GM23338 (cell line): ENCODE results near the gene STEAP2.

Experiments used
- CREB1 ChIP-seq: fragments of 250-450 bp; sonication (Bioruptor Pico); IDR thresholded peaks from 2 replicates; pipeline ENCODE4 v1.5.0; 2020; ENCODE audit warnings: low read depth, mild to moderate bottlenecking, moderate library complexity
- EZH2 ChIP-seq: fragments of 200-600 bp; sonication (generic); IDR thresholded peaks from one replicate; pipeline ENCODE4 v1.8.0; 2017; ENCODE audit warnings: antibody characterized with exemption, mild to moderate bottlenecking, low read depth; ENCODE audit not compliant: unreplicated experiment
- EZH2phosphoT487 ChIP-seq: fragments of 200-600 bp; sonication (generic); IDR thresholded peaks from one replicate; pipeline ENCODE4 v1.8.1; 2018; ENCODE audit warnings: antibody characterized with exemption; ENCODE audit not compliant: unreplicated experiment
- NANOG ChIP-seq: IDR thresholded peaks from 2 replicates; pipeline ENCODE4 v1.6.1; 2016; ENCODE audit warnings: antibody characterized with exemption, borderline replicate concordance
- POLR2AphosphoS5 ChIP-seq: IDR thresholded peaks from 2 replicates; pipeline ENCODE4 v1.6.1; 2016; ENCODE audit warnings: antibody characterized with exemption, low read depth
- REST ChIP-seq: IDR thresholded peaks from one replicate; pipeline ENCODE4 v1.6.1; 2018; ENCODE audit warnings: antibody characterized with exemption; ENCODE audit not compliant: unreplicated experiment
- ZNF114 ChIP-seq: fragments of 250-450 bp; sonication (Bioruptor Pico); IDR thresholded peaks from 2 replicates; pipeline ENCODE4 v1.5.0; 2020; ENCODE audit warnings: mild to moderate bottlenecking, moderate library complexity
- ZNF462 ChIP-seq: fragments of 250-450 bp; sonication (Bioruptor Pico); IDR thresholded peaks from 2 replicates; pipeline ENCODE4 v1.5.0; 2020; ENCODE audit warnings: mild to moderate bottlenecking, moderate library complexity
- TF ChIP-seq, protein P1 (sequence below), 2 experiments: fragments of 200-600 bp in 1 of 2; sonication (generic) in 1 of 2; conservative IDR thresholded peaks; 2 replicates each; pipeline versions ENCODE4 v1.5.1 to v1.6.1; 2016 to 2017; ENCODE audit warnings: antibody characterized with exemption in 2 of 2, low read depth in 2 of 2, mild to moderate bottlenecking in 2 of 2, moderate library complexity in 1 of 2
- TF ChIP-seq, protein P2 (sequence below): IDR thresholded peaks from 2 replicates; pipeline ENCODE4 v1.6.1; 2016; ENCODE audit warnings: antibody characterized with exemption

- TF ChIP-seq, protein P1, sequence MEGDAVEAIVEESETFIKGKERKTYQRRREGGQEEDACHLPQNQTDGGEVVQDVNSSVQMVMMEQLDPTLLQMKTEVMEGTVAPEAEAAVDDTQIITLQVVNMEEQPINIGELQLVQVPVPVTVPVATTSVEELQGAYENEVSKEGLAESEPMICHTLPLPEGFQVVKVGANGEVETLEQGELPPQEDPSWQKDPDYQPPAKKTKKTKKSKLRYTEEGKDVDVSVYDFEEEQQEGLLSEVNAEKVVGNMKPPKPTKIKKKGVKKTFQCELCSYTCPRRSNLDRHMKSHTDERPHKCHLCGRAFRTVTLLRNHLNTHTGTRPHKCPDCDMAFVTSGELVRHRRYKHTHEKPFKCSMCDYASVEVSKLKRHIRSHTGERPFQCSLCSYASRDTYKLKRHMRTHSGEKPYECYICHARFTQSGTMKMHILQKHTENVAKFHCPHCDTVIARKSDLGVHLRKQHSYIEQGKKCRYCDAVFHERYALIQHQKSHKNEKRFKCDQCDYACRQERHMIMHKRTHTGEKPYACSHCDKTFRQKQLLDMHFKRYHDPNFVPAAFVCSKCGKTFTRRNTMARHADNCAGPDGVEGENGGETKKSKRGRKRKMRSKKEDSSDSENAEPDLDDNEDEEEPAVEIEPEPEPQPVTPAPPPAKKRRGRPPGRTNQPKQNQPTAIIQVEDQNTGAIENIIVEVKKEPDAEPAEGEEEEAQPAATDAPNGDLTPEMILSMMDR (conservative IDR thresholded peaks at IDR 0.05; ENCODE audit: low read depth in 2 of 2) = no peak
- no peak for TF ChIP-seq ZNF114 (CRISPR knock-in tag)
- no peak for TF ChIP-seq EZH2
- TF ChIP-seq, protein P2, sequence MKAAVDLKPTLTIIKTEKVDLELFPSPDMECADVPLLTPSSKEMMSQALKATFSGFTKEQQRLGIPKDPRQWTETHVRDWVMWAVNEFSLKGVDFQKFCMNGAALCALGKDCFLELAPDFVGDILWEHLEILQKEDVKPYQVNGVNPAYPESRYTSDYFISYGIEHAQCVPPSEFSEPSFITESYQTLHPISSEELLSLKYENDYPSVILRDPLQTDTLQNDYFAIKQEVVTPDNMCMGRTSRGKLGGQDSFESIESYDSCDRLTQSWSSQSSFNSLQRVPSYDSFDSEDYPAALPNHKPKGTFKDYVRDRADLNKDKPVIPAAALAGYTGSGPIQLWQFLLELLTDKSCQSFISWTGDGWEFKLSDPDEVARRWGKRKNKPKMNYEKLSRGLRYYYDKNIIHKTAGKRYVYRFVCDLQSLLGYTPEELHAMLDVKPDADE = no peak
- no peak for TF ChIP-seq POLR2AphosphoS5
- no peak for TF ChIP-seq NANOG
- TF ChIP-seq REST = no peak
- TF ChIP-seq EZH2phosphoT487 = no peak
- no peak for TF ChIP-seq CREB1 (CRISPR knock-in tag)
- no peak for TF ChIP-seq ZNF462 (CRISPR knock-in tag)
Measured at GRCh38 chr7:90175667-90176066, 35.9 kb upstream of the STEAP2 start.
